Ishikawa (cell line): ENCODE data around the gene NOP14.

Experiments used
- CREB1 ChIP-seq: IDR thresholded peaks from 2 replicates; pipeline ENCODE4 v1.6.1; 2012; ENCODE audit warnings: low read depth
- EGR1 ChIP-seq: IDR thresholded peaks from 2 replicates; pipeline ENCODE4 v1.6.1; 2012
- EP300 ChIP-seq: IDR thresholded peaks from 2 replicates; pipeline ENCODE4 v1.6.1; 2012; ENCODE audit warnings: borderline replicate concordance
- FOXM1 ChIP-seq: IDR thresholded peaks from 2 replicates; pipeline ENCODE4 v1.6.1; 2012; ENCODE audit warnings: low read depth, borderline replicate concordance
- MAX ChIP-seq: IDR thresholded peaks from 2 replicates; pipeline ENCODE4 v1.6.1; 2012
- TAF1 ChIP-seq: IDR thresholded peaks from 2 replicates; pipeline ENCODE4 v1.6.1; 2012; ENCODE audit warnings: low read depth, mild to moderate bottlenecking
- TEAD4 ChIP-seq: IDR thresholded peaks from 2 replicates; pipeline ENCODE4 v1.6.1; 2012

- no peak for TF ChIP-seq MAX
- TF ChIP-seq CREB1: no peak
- TF ChIP-seq TEAD4: no peak
- TF ChIP-seq EP300: no peak
- TF ChIP-seq TAF1: no peak
- no peak for TF ChIP-seq FOXM1
- TF ChIP-seq EGR1: no peak
These were observed 31.5 kb downstream of the NOP14 start for GRCh38 chr4:2931512-2932301.
